HEK293 (cell line): Measurements from ENCODE around the gene CCL14.

ENCODE experiments used
- CTCF ChIA-PET: fragments of 350-600 bp; formaldehyde crosslinking; extraction: SDS; loops from one replicate; lab custom pipeline; 2021; ENCODE audit warnings: antibody characterized with exemption; lab: Yijun Ruan, JAX
- POLR2A ChIA-PET: fragments of 300-600 bp; formaldehyde crosslinking; extraction: SDS; loops from one replicate; lab custom pipeline; 2020; ENCODE audit warnings: antibody characterized with exemption, inconsistent platforms; lab: Yijun Ruan, JAX
- H3K27ac ChIP-seq: fragments of 200-500 bp; sonication (Bioruptor generic); 2 replicates; pipeline ENCODE4 v1.5.1; 2014; ENCODE audit warnings: low read depth, low read length, control low read depth, inconsistent platforms; ENCODE audit errors: extremely low read depth
- H3K36me3 ChIP-seq, 2 experiments: fragments of 200-500 bp in 1 of 2; sonication (Bioruptor generic) in 1 of 2; 1 replicate in 1 of 2; 2 replicates in 1 of 2; pipeline ENCODE4 v1.5.1; 2014 to 2017; ENCODE audit warnings: inconsistent platforms in 2 of 2, low read length in 2 of 2; ENCODE audit not compliant: control insufficient read depth in 2 of 2, insufficient read depth in 1 of 2
- H3K4me1 ChIP-seq: fragments of 200-500 bp; sonication (Bioruptor generic); 2 replicates; pipeline ENCODE4 v1.5.1; 2014; ENCODE audit warnings: mild to moderate bottlenecking, low read length, inconsistent platforms; ENCODE audit not compliant: control insufficient read depth, insufficient read depth
- H3K4me3 ChIP-seq: 2 replicates; pipeline ENCODE4 v1.5.1; 2011; ENCODE audit warnings: low read depth, mild to moderate bottlenecking, control low read depth, low read length, moderate library complexity
- H3K9me3 ChIP-seq: fragments of 200-500 bp; sonication (Bioruptor generic); 2 replicates; pipeline ENCODE4 v1.5.1; 2014; ENCODE audit warnings: low read depth, low read length, inconsistent platforms; ENCODE audit not compliant: control insufficient read depth, insufficient read depth
- HIC1 ChIP-seq: fragments of 450-650 bp; formaldehyde crosslinking; IDR thresholded peaks from 2 replicates; pipeline ENCODE4 v1.5.1; 2016; ENCODE audit warnings: missing biosample characterization, missing genetic modification characterization
- REST ChIP-seq: fragments of 450-650 bp; formaldehyde crosslinking; IDR thresholded peaks from 2 replicates; pipeline ENCODE4 v1.5.1; 2016; ENCODE audit warnings: missing biosample characterization, missing genetic modification characterization
- ZNF114 ChIP-seq: fragments of 450-650 bp; formaldehyde crosslinking; IDR thresholded peaks from 2 replicates; pipeline ENCODE4 v1.5.0; 2017; ENCODE audit warnings: missing biosample characterization, missing genetic modification characterization
- ZNF133 ChIP-seq: fragments of 450-650 bp; formaldehyde crosslinking; IDR thresholded peaks from 2 replicates; pipeline ENCODE4 v1.5.1; 2016; ENCODE audit warnings: missing biosample characterization, missing genetic modification characterization
- ZNF157 ChIP-seq: fragments of 450-650 bp; formaldehyde crosslinking; IDR thresholded peaks from 2 replicates; pipeline ENCODE4 v1.5.1; 2016; ENCODE audit warnings: missing biosample characterization, missing genetic modification characterization
- ZNF169 ChIP-seq: fragments of 450-650 bp; formaldehyde crosslinking; IDR thresholded peaks from 2 replicates; pipeline ENCODE4 v1.5.1; 2016; ENCODE audit warnings: missing biosample characterization, missing genetic modification characterization
- ZNF211 ChIP-seq: fragments of 450-650 bp; formaldehyde crosslinking; IDR thresholded peaks from 2 replicates; pipeline ENCODE4 v1.5.1; 2016; ENCODE audit warnings: low read depth, missing biosample characterization, missing genetic modification characterization
- ZNF26 ChIP-seq: fragments of 450-650 bp; formaldehyde crosslinking; IDR thresholded peaks from 2 replicates; pipeline ENCODE4 v1.5.1; 2016; ENCODE audit warnings: missing biosample characterization, missing genetic modification characterization
- ZNF324 ChIP-seq: fragments of 450-650 bp; formaldehyde crosslinking; IDR thresholded peaks from 2 replicates; pipeline ENCODE4 v1.5.1; 2016; ENCODE audit warnings: missing biosample characterization, missing genetic modification characterization
- ZNF521 ChIP-seq: fragments of 450-650 bp; formaldehyde crosslinking; IDR thresholded peaks from 2 replicates; pipeline ENCODE4 v1.5.1; 2017; ENCODE audit warnings: missing biosample characterization, mild to moderate bottlenecking, missing genetic modification characterization
- ZNF548 ChIP-seq: fragments of 450-650 bp; formaldehyde crosslinking; IDR thresholded peaks from 2 replicates; pipeline ENCODE4 v1.5.1; 2016; ENCODE audit warnings: missing biosample characterization, missing genetic modification characterization
- ZNF596 ChIP-seq: fragments of 450-650 bp; IDR thresholded peaks from 2 replicates; pipeline ENCODE4 v1.5.0; 2018; ENCODE audit warnings: missing biosample characterization, mild to moderate bottlenecking, missing genetic modification characterization, moderate library complexity
- ZNF626 ChIP-seq: fragments of 450-650 bp; sonication (Bioruptor Pico); formaldehyde crosslinking; IDR thresholded peaks from 2 replicates; pipeline ENCODE4 v1.5.1; 2018; ENCODE audit warnings: missing biosample characterization, missing genetic modification characterization, inconsistent platforms
- ZNF639 ChIP-seq: fragments of 450-650 bp; formaldehyde crosslinking; IDR thresholded peaks from 2 replicates; pipeline ENCODE4 v1.5.1; 2016; ENCODE audit warnings: missing biosample characterization, missing genetic modification characterization
- ZNF670 ChIP-seq: fragments of 450-650 bp; formaldehyde crosslinking; IDR thresholded peaks from 2 replicates; pipeline ENCODE4 v1.5.1; 2016; ENCODE audit warnings: missing biosample characterization, missing genetic modification characterization, low read depth
- ZNF701 ChIP-seq: fragments of 450-650 bp; formaldehyde crosslinking; IDR thresholded peaks from 2 replicates; pipeline ENCODE4 v1.5.1; 2016; ENCODE audit warnings: missing biosample characterization, missing genetic modification characterization

The CCL14 gene

GRCh38 chr17:35973333-35974260 is 12.9 kb downstream of the CCL14 start:
- H3K4me3 ChIP-seq, result no peak overlapping the region
- H3K9me3 ChIP-seq, result no peaks in the 10 kb centered on the region
- no peaks in the 10 kb centered on the region for H3K36me3 ChIP-seq
- no peaks in the 10 kb centered on the region for H3K4me1 ChIP-seq
- TF ChIP-seq ZNF133 (tag by site-specific recombination) (peak; percentile 40; the same call in 1 of the 2 replicates), ZNF701 (tag by site-specific recombination) (no peak)
- ChIA-PET CTCF (interaction anchor here (1.1 to 13.6 kb wide), 6 partner anchors 8 to 509 kb away, joined by 3 to 330 read pairs (median 9); partner anchors contain the start of gene CCL16), POLR2A (no interaction called here)
- H3K27ac ChIP-seq, result no peak overlapping the region

GRCh38 chr17:35972945-35973332 is 13.6 kb downstream of the CCL14 start:
- CTCF ChIA-PET, result interaction anchor here (0.6 to 13.6 kb wide), 7 partner anchors 9 to 1638 kb away, joined by 3 to 330 read pairs (median 10); partner anchors contain the start of gene CCL16
- Histone ChIP-seq H3K4me3 (no peak overlapping the region), H3K9me3 (no peaks in the 10 kb centered on the region), H3K36me3 (no peaks in the 10 kb centered on the region), H3K4me1 (no peaks in the 10 kb centered on the region), H3K27ac (no peak overlapping the region)
- POLR2A ChIA-PET, result no interaction called here
- TF ChIP-seq ZNF211 (no peak), ZNF670 (no peak), ZNF169 (tag by site-specific recombination) (no peak)

- POLR2A ChIA-PET, result no interaction called here
- no peak overlapping the region for H3K4me3 ChIP-seq
- CTCF ChIA-PET, result interaction anchor here (0.6 to 13.6 kb wide), 7 partner anchors 9 to 1637 kb away, joined by 3 to 330 read pairs (median 10); partner anchors contain the start of gene CCL16
Measured at GRCh38 chr17:35972535-35972934, 14.0 kb downstream of the CCL14 start.

GRCh38 chr17:35972066-35972465 is 14.5 kb downstream of the CCL14 start:
- Histone ChIP-seq H3K36me3 (no peaks in the 10 kb centered on the region), H3K9me3 (no peaks in the 10 kb centered on the region), H3K27ac (no peak overlapping the region), H3K4me1 (no peaks in the 10 kb centered on the region), H3K4me3 (no peak overlapping the region)
- POLR2A ChIA-PET, result no interaction called here
- CTCF ChIA-PET, result interaction anchor here (0.6 to 13.6 kb wide), 8 partner anchors 9 to 177 kb away, joined by 3 to 330 read pairs (median 7); partner anchors contain the start of genes CCL15 and CCL16
- TF ChIP-seq ZNF596 (tag by site-specific recombination) (no peak), ZNF639 (tag by site-specific recombination) (no peak), ZNF626 (tag by site-specific recombination) (no peak), ZNF324 (tag by site-specific recombination) (no peak), ZNF157 (tag by site-specific recombination) (no peak), ZNF548 (tag by site-specific recombination) (no peak), ZNF114 (tag by site-specific recombination) (no peak), ZNF521 (tag by site-specific recombination) (no peak), ZNF211 (no peak), REST (tag by site-specific recombination) (no peak), HIC1 (tag by site-specific recombination) (no peak)

More at GRCh38 chr17:35972535-35972934, 14.0 kb downstream of the CCL14 start:
- Histone ChIP-seq H3K4me1 (no peaks in the 10 kb centered on the region), H3K27ac (no peak overlapping the region), H3K36me3 (no peaks in the 10 kb centered on the region), H3K9me3 (no peaks in the 10 kb centered on the region)
- no peak for TF ChIP-seq ZNF26 (tag by site-specific recombination)
